ENCODE data around the gene KIFC3.
"Not testable (repeated sequence)": the region's sequence is repeated elsewhere in the genome, so short reads cannot be mapped to it uniquely, and the experiment has no call there.

Gene KIFC3

GRCh38 chr16:57720142-57720575 lies 82.1 kb downstream of the KIFC3 start:
- no peak for DNase-seq

GRCh38 chr16:57714047-57714446 lies 88.2 kb downstream of the KIFC3 start:
- no peak for DNase-seq

GRCh38 chr16:57713596-57713995 lies 88.7 kb downstream of the KIFC3 start:
- DNase-seq, result no peak

- not testable (repeated sequence) for DNase-seq
Observed at GRCh38 chr16:57712569-57712968, 89.7 kb downstream of the KIFC3 start.

GRCh38 chr16:57711993-57712392 lies 90.3 kb downstream of the KIFC3 start:
- no peak for DNase-seq

GRCh38 chr16:57711346-57711745 lies 90.9 kb downstream of the KIFC3 start:
- DNase-seq, result no peak

GRCh38 chr16:57709663-57710062 lies 92.6 kb downstream of the KIFC3 start:
- DNase-seq, result no peak
